Adrenal gland (tissue), 12 donors: ENCODE data around the gene LRFN5. TPM values are rescaled to one million over a fixed set of nuclear protein-coding genes. Genes with fewer than 3 reads are reported as not detected.

Source experiments
- DNase-seq, 7 donors: peaks; one replicate each; pipeline ENCODE4 v3.0.0-alpha.2; 2019 to 2020
- H3K27ac ChIP-seq, 5 donors: fragments of 200-600 bp; sonication (generic) in 4 of 5; 1 replicate in 3 of 5; 2 replicates in 2 of 5; pipeline versions ENCODE4 v1.5.1 to v1.8.0; 2016 to 2020; ENCODE audit warnings: mild to moderate bottlenecking in 1 of 5
- H3K27me3 ChIP-seq: fragments of 200-600 bp; 2 replicates; pipeline ENCODE4 v1.8.0; 2021
- H3K36me3 ChIP-seq, 2 donors: fragments of 200-600 bp; replicated peaks in 1 of 2; 1 replicate in 1 of 2; 2 replicates in 1 of 2; pipeline versions ENCODE4 v1.5.1 to v1.8.0; 2018 to 2022
- H3K4me1 ChIP-seq, 2 donors: fragments of 200-600 bp; replicated peaks in 1 of 2; 1 replicate in 1 of 2; 2 replicates in 1 of 2; pipeline versions ENCODE4 v1.5.1 to v1.8.0; 2018 to 2021
- H3K4me3 ChIP-seq, 4 donors: fragments of 200-600 bp; sonication (generic) in 3 of 4; one replicate each; pipeline ENCODE4 v1.5.1; 2016 to 2018
- H3K9me3 ChIP-seq, 3 donors: fragments of 200-600 bp; sonication (generic) in 1 of 3; replicated peaks in 1 of 3; 1 replicate in 2 of 3; 2 replicates in 1 of 3; pipeline versions ENCODE4 v1.5.1 to v1.8.0; 2016 to 2021
- POLR2A ChIP-seq, 2 donors: fragments of 450-650 bp; IDR thresholded peaks; one replicate each; pipeline ENCODE4 v1.6.1; 2017; ENCODE audit warnings: antibody characterized with exemption in 2 of 2, mild to moderate bottlenecking in 2 of 2, moderate library complexity in 1 of 2
- WGBS, 4 donors: extraction: QIAGEN DNeasy Blood & Tissue Kit in 2 of 4; methylation state at CpG; one replicate each; pipeline versions ENCODE4 v1.1.5 to v1.1.7; 2013 to 2017; 5-methylcytosine and 5-hydroxymethylcytosine counted together
- intact Hi-C, 2 donors: fragments of 100-400 bp; cut with DNase I; formaldehyde crosslinking; loops; one replicate each; pipeline versions ENCODE4 v1.14.1 to v1.15.0; 2022 to 2023
- polyA plus RNA-seq, 3 donors: library from polyadenylated mRNA; stranded (reverse); fragments of 200-250 nt in 2 of 3; fragments of 350-450 nt in 1 of 3; fragmentation: Illumina TruSeq in 1 of 3; extraction: RNeasy Lipid Tissue Mini Kit (QIAGEN cat#74804) in 1 of 3; gene quantifications; one replicate each; pipeline ENCODE4 v1.2.3, GENCODE V29; 2013 to 2014
- total RNA-seq, 9 donors: library from RNA; depleted of rRNA in 4 of 9; stranded (reverse); fragments of >200 nt in 4 of 9; fragments of 120-200 nt in 1 of 9; fragmentation: NEBNext Ultra II Directional in 1 of 9; extraction: Animal tissue kit (Norgen Biotek cat#: 25700) in 1 of 9; gene quantifications; one replicate each; pipeline versions ENCODE4 v1.1.0 to v1.2.4, GENCODE V29; 2013 to 2023
- TF ChIP-seq, protein P1 (sequence below), 6 experiments: fragments of 450-650 bp in 4 of 6; fragments of 200-600 bp in 2 of 6; sonication (generic) in 1 of 6; IDR thresholded peaks; 1 replicate in 5 of 6; 2 replicates in 1 of 6; pipeline versions ENCODE4 v1.5.1 to v1.8.0; 2016 to 2021; ENCODE audit warnings: antibody characterized with exemption in 6 of 6, mild to moderate bottlenecking in 2 of 6, moderate library complexity in 1 of 6
- donor health status: healthy with polysubstance abuse.
- donor health status: Bipolar disorder and iron deficiency.
- donor health status: DM: yes; HTN: yes; CAD: no.
- donor health status: DM: no; HTN: no; CAD: no.
- donor health status: DM: no; HTN: no; CAD: no.
- donor health status: DM: yes; HTN: yes; CAD: no.

Gene LRFN5
- total and polyA plus RNA-seq, 12 donors = 1.7 to 18.2 (median 6.3) TPM

- Histone ChIP-seq H3K9me3 (no peaks in the 10 kb centered on the region), H3K27ac (no peak overlapping the region), H3K4me1 (no peaks in the 10 kb centered on the region), H3K36me3 (no peaks in the 10 kb centered on the region), H3K27me3 (no peaks in the 10 kb centered on the region), H3K4me3 (no peak overlapping the region)
- intact Hi-C loops = no loop called here
- TF ChIP-seq, protein P1, sequence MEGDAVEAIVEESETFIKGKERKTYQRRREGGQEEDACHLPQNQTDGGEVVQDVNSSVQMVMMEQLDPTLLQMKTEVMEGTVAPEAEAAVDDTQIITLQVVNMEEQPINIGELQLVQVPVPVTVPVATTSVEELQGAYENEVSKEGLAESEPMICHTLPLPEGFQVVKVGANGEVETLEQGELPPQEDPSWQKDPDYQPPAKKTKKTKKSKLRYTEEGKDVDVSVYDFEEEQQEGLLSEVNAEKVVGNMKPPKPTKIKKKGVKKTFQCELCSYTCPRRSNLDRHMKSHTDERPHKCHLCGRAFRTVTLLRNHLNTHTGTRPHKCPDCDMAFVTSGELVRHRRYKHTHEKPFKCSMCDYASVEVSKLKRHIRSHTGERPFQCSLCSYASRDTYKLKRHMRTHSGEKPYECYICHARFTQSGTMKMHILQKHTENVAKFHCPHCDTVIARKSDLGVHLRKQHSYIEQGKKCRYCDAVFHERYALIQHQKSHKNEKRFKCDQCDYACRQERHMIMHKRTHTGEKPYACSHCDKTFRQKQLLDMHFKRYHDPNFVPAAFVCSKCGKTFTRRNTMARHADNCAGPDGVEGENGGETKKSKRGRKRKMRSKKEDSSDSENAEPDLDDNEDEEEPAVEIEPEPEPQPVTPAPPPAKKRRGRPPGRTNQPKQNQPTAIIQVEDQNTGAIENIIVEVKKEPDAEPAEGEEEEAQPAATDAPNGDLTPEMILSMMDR (IDR thresholded peaks at IDR 0.05) = no peak
- TF ChIP-seq POLR2A (IDR thresholded peaks at IDR 0.05) = no peak
- WGBS, 4 donors = 72 to 79% (median 75%) methylated on average over 3 of the region's 3 CpGs
- DNase-seq = no peak
Measured at GRCh38 chr14:41868396-41868795, 261.7 kb downstream of the LRFN5 start.

DNA sequence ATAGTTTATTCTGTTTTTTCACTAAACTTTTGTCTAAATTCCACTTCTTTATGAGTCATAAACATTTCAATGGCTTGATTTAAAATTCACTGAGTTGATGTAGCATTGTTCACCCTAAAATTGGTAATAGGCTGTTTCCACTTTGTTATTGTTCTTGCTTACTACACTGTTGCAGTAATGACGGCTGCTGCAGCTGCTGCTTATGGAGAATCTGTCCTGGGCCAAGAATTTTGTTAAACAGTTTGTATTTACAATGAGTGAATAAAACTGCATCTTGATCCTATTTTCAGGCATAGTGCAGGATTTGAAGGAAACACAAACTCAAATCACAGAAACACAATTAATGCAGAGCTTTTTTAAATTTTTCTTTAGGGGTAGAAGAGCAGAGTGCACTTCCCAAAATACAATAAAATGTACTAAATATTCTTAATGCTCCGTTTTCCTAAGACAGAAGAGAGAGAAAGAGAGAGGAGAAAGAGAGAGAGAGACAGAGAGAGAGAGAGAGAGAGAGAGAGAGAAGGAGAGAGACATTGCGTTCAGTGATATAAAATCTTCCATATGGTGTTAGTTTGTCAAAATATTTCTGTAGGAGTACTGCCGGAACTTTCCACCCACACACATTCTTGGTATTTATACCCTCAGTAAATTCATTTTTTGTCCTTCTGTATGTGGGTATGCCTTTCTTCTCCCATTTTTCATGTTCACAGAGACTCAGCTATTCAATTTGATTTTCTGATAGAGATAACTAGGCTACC is 266.4 kb downstream of the LRFN5 start:
- H3K4me1 ChIP-seq = no peaks in the 10 kb centered on the region
- H3K4me3 ChIP-seq = no peak overlapping the region
- DNase-seq = no peak
- no peaks in the 10 kb centered on the region for H3K27me3 ChIP-seq
- no peaks in the 10 kb centered on the region for H3K9me3 ChIP-seq
- 62 to 69% (median 67%) methylated on average over 4 of the region's 4 CpGs for WGBS, 4 donors
- H3K36me3 ChIP-seq = no peaks in the 10 kb centered on the region
- H3K27ac ChIP-seq = no peak overlapping the region
- TF ChIP-seq, protein P1 (IDR thresholded peaks at IDR 0.05) = no peak
- no peak for TF ChIP-seq POLR2A (IDR thresholded peaks at IDR 0.05)
- intact Hi-C loops = no loop called here

- H3K36me3 ChIP-seq = no peaks in the 10 kb centered on the region
- no peaks in the 10 kb centered on the region for H3K9me3 ChIP-seq
- H3K4me1 ChIP-seq = no peaks in the 10 kb centered on the region
- no peak overlapping the region for H3K4me3 ChIP-seq
- WGBS, 4 donors = 34 to 45% (median 43%) methylated on average over 1 of the region's 1 CpG
- H3K27ac ChIP-seq = no peak overlapping the region
- intact Hi-C loops = no loop called here
- TF ChIP-seq, protein P1 (IDR thresholded peaks at IDR 0.05) = no peak
- no peak for TF ChIP-seq POLR2A (IDR thresholded peaks at IDR 0.05)
- no peak for DNase-seq
- no peaks in the 10 kb centered on the region for H3K27me3 ChIP-seq
Measured at GRCh38 chr14:41873686-41874317, 267.1 kb downstream of the LRFN5 start.

DNA sequence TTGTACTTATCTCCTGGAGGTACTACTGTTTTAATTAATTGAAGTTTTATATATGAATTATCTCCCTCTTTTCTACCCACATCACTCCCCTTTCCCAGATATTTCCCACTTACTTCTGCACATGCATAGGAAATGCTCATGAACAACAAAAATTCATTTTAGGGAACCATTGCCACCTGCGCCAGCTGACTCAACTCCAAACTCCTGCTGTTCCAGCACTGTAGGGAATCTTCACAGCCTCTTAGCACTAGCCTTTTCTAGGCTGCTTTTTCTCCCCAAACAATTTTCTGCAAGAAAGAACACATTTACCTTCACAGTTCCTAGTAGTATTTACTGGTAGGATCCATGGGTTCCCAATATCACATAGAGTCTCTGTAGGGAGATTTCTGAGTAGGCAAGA is 268.4 kb downstream of the LRFN5 start:
- H3K4me1 ChIP-seq = no peaks in the 10 kb centered on the region
- 94 to 100% (median 98%) methylated on average over 1 of the region's 1 CpG for WGBS, 4 donors
- H3K9me3 ChIP-seq = no peaks in the 10 kb centered on the region
- DNase-seq = no peak
- no peaks in the 10 kb centered on the region for H3K36me3 ChIP-seq
- no peak for TF ChIP-seq POLR2A (IDR thresholded peaks at IDR 0.05)
- TF ChIP-seq, protein P1 (IDR thresholded peaks at IDR 0.05) = no peak
- intact Hi-C loops = no loop called here
- H3K27me3 ChIP-seq = no peaks in the 10 kb centered on the region
- H3K4me3 ChIP-seq = no peak overlapping the region
- H3K27ac ChIP-seq = no peak overlapping the region
